GM12864 (cell line): ENCODE results near the gene LRRC45.

Experiments used
- DNase-seq: peaks from one replicate; pipeline ENCODE4 v3.0.0-alpha.2; 2011; ENCODE audit warnings: low read depth
- H3K4me3 ChIP-seq: 2 replicates; pipeline ENCODE4 v1.5.1; 2011; ENCODE audit warnings: mild to moderate bottlenecking, low read depth, low read length, control low read depth
- CTCF ChIP-seq: IDR thresholded peaks from 2 replicates; pipeline ENCODE4 v1.5.1; 2011; ENCODE audit warnings: low read depth, mild to moderate bottlenecking, moderate library complexity, low read length, control low read depth, inconsistent platforms; ENCODE audit errors: missing control alignments

LRRC45 gene

GRCh38 chr17:82009413-82009812 is 13.7 kb upstream of the LRRC45 start:
- no peak for DNase-seq
- no peak for TF ChIP-seq CTCF

DNA sequence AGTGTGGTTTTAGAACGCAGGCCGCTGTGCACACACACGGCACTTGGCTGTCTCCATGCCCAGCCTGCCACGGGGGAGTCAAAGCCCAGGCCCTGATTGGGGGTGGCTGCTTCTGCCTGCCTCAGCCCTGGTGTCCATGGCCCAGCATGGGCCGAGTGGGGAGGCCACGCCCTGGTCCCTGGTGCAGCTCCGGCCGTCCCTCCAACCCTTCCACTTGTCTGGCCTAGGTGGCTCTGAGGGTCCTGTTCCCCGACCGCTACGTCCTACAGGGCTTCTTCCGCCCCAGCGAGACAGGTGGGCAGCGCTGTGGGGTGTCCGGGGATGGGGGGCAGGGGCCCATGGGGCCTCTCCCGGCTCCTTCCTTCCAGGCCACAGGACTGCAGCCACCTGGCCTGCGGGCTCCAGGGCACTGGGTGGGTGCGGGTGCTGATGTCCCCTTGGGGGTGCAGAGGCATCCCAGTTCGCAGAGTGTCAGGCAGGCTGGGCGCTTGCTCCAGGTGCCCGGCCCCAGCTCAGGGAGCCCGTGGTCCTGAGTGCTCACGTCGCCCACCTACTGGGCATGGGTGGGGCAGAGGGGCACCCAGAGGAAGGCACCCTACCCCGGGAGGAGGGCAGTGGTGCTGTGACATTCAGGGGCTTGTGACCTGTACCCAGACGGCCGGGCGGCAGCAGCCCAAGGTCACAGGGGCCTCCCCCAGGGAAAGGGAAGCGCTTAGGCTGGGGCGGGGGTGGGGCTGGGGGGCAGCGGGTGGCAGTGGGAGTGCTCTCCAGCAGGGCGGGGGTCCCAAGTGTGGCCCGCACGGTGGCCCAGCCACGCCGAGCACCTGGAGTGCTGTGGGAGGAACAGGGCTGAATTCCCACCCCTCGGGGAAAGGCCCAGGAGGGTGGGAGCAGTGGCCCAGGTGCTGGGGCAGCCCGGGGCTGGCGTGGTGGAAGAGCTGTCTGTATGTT is 12.3 kb upstream of the LRRC45 start:
- no peak for DNase-seq
- no peak for TF ChIP-seq CTCF
- H3K4me3 ChIP-seq = no peak overlapping the region

More at GRCh38 chr17:82009413-82009812, 13.7 kb upstream of the LRRC45 start:
- H3K4me3 ChIP-seq = no peak overlapping the region

DNA sequence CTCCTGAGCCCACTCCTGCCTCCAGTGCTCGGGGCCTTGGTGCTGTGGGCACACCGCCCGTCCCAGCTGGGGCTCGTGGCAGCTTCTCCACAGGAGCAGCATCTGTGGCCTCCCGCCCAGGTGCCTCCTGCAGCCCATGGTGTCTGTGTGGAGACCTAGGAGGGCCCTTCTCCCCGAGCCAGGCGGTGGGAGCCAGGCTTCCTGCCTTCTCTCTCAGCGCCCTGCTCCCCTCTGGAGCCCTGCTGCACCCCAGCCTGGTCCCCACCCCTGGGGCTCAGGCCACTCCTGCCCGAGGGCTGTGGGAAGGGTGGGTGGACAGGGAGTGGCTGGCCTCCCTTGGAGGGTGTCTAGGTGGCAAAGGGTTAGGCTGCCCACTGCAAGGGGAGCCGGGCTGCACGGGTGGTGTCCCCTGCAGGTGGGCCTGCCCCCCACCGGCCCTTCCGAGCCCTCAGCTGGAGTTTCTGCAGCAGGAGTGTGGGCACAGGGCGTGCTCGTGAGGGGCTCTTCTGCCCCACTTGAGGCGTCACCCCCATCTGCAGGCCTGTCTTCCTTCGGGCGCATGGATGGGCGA is 11.4 kb upstream of the LRRC45 start:
- no peak for TF ChIP-seq CTCF
- DNase-seq = no peak
- H3K4me3 ChIP-seq = no peak overlapping the region

GRCh38 chr17:82012261-82012639 is 10.9 kb upstream of the LRRC45 start:
- H3K4me3 ChIP-seq = no peak overlapping the region
- TF ChIP-seq CTCF = no peak
- no peak for DNase-seq

DNA sequence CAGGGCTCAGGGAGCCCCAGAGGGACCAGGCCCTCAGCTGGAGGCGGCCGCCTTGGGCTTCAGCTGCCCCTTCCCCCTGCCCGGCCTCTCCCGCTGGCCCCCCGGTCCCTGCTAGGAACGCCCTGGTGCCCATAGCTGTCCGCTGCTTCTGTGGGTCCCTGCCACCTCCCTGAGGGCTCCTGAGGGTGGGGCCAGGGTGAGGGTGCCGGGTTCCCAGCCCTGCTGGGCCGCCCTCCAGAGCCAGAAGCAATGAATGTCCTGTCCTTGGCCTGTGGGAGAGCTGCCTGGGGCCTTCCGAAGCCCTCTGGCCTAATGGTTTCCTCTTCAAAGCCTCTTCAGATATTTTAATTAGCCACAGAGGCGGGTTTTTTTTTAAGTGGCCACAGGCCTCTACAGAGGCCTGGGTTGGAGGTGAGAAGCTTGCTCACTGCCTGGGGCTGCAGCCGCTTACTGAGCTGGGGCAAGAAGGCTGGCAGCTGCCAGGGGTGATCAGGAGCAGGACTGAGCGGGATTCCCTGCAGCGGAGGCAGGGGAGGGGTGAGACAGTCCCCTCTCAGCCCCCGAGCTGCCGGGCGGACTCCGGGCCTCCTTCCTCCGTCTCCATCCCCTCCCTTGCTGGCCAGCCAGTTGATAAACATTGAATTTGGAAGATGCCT is 10.3 kb upstream of the LRRC45 start:
- no peak for DNase-seq
- no peak overlapping the region for H3K4me3 ChIP-seq
- no peak for TF ChIP-seq CTCF

DNA sequence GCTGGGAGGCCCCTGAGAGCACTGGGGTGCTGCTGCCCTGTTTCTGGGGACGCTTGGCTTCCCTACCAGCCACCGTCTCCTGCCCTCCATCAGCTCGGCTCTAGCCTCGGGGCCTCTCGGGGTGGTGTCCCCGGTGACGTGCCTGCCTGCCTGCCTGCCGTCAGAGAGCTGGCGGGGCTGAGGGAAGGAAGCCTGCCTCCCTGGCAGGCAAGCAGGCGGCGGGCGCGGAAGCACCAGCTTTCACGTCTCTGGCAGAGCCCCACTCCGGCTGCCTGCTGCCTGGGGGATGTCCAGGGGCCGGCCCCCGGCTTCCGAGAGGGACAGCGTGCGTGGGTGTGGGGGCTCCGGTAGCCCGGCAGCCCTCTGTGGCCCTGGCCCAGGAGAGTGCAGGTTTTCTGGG is 9.8 kb upstream of the LRRC45 start:
- TF ChIP-seq CTCF = no peak
- DNase-seq = no peak

More for the DNA sequence above, 9.8 kb upstream of the LRRC45 start:
- no peak overlapping the region for H3K4me3 ChIP-seq
